GM18498 (cell line): Measurements from ENCODE around the gene NCF4.

ENCODE experiments used
- ATAC-seq: cut with Tn5 transposase; IDR thresholded peaks from one replicate; pipeline ENCODE4 v1.9.1; 2021; ENCODE audit warnings: mild to moderate bottlenecking, moderate library complexity; ENCODE audit not compliant: unreplicated experiment

Gene NCF4

GRCh38 chr22:36892292-36892691 lies 31.5 kb downstream of the NCF4 start:
- no peak for ATAC-seq

- no peak for ATAC-seq
Observed at GRCh38 chr22:36893262-36893661, 32.5 kb downstream of the NCF4 start.

- ATAC-seq: no peak
Observed at GRCh38 chr22:36894266-36894665, 33.5 kb downstream of the NCF4 start.

GRCh38 chr22:36897611-36898010 lies 36.8 kb downstream of the NCF4 start:
- ATAC-seq: no peak

- ATAC-seq: no peak
Observed at GRCh38 chr22:36898690-36899089, 37.9 kb downstream of the NCF4 start.

- ATAC-seq: no peak
Observed at GRCh38 chr22:36899498-36899897, 38.7 kb downstream of the NCF4 start.

- ATAC-seq: no peak
Observed at GRCh38 chr22:36900225-36900624, 39.4 kb downstream of the NCF4 start.

- ATAC-seq: no peak
Observed at GRCh38 chr22:36900880-36901279, 40.1 kb downstream of the NCF4 start.

- ATAC-seq: peak; percentile 59
Observed at GRCh38 chr22:36901411-36902142, 40.8 kb downstream of the NCF4 start.

- no peak for ATAC-seq
Observed at GRCh38 chr22:36902143-36902926, 41.5 kb downstream of the NCF4 start.

- ATAC-seq: no peak
Observed at GRCh38 chr22:36904260-36904880, 43.6 kb downstream of the NCF4 start.

GRCh38 chr22:36907253-36908195 lies 46.7 kb downstream of the NCF4 start:
- no peak for ATAC-seq

GRCh38 chr22:36910461-36910860 lies 49.7 kb downstream of the NCF4 start:
- no peak for ATAC-seq

GRCh38 chr22:36911887-36912661 lies 51.3 kb downstream of the NCF4 start:
- no peak for ATAC-seq

GRCh38 chr22:36912694-36913426 lies 52.1 kb downstream of the NCF4 start:
- ATAC-seq: no peak

- ATAC-seq: no peak
Observed at GRCh38 chr22:36913427-36914389, 52.9 kb downstream of the NCF4 start, which contains the start of gene CSF2RB. Gene CSF2RB (plus strand): TSS chr22:36913628. CDS start chr22:36922208, 8,580 bp downstream.

- no peak for ATAC-seq
Observed at GRCh38 chr22:36914390-36914752, 53.6 kb downstream of the NCF4 start.

- ATAC-seq: no peak
Observed at GRCh38 chr22:36916034-36916433, 55.2 kb downstream of the NCF4 start.
